ENCODE results near the gene GREM1. TPM values are rescaled to one million over a fixed set of nuclear protein-coding genes. Genes with fewer than 3 reads are reported as not detected.

The GREM1 gene
- total and polyA plus RNA-seq, 2 of the 4 experiments (the other 2 are of a cell fraction) = 848 to 852 TPM

DNA sequence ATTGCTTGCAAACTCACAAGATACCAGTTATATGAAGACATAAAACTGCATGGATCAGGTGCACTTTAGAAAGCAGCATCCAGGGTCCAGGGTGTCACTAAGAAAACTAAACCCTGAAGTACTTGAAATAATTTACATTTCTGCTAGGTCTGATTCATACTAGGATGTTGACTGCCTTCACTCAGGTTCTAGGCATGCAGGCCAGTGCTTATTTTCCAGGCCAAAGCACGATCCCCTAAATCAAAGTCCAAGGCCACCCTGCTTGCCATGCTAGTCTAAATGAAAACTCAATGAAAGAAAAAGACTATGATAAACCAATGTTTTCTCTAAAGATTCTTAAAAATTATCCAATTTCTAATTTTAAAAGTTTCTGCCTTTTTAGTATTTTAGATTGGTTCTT lies 49.4 kb downstream of the GREM1 start:
- Histone ChIP-seq H3K14ac (replicated peaks; ENCODE audit: low read depth, low read length) (peak overlapping the region; percentile 57; the same call in 1 of the 2 replicates), H3K9ac (ENCODE audit: low read depth, low read length) (no peak overlapping the region), H3K9me3 (ENCODE audit: control insufficient read depth, insufficient read depth, low read length) (no peaks in the 10 kb centered on the region), H4K20me1 (ENCODE audit: insufficient read depth, low read length) (no peaks in the 10 kb centered on the region), H2AFZ (replicated peaks; ENCODE audit: low read length, poor library complexity) (no peak overlapping the region), H3K4me3 (ENCODE audit: insufficient read depth, low read depth, low read length) (no peak overlapping the region), H2BK15ac (ENCODE audit: low read depth, low read length) (peak overlapping the region; percentile 15; the same call in 1 of the 3 replicates), H3K4ac (ENCODE audit: low read depth, low read length) (peak overlapping the region; percentile 72), H3K27me3 (ENCODE audit: control insufficient read depth, insufficient read depth, low read length) (no peaks in the 10 kb centered on the region), H2BK5ac (ENCODE audit: low read depth, low read length, poor library complexity, severe bottlenecking) (peak overlapping the region; percentile 54), H3K23ac (ENCODE audit: low read depth, low read length) (peak overlapping the region; percentile 35; the same call in 1 of the 2 replicates), H3K18ac (ENCODE audit: low read depth, low read length) (peak overlapping the region; percentile 11; the same call in 1 of the 2 replicates), H2AK9ac (replicated peaks; ENCODE audit: low read depth, low read length, poor library complexity) (no peak overlapping the region), H3K9me1 (ENCODE audit: insufficient read depth, low read length) (peaks cover 11% of the 10 kb centered on the region), H4K8ac (ENCODE audit: low read depth in 2 of 2, low read length in 2 of 2) (peak overlapping the region; percentile 43 to 44; a peak in 3 of 4 replicates), H3K56ac (ENCODE audit: extremely low read depth, insufficient read depth, low read length) (peak overlapping the region; percentile 43; the same call in 1 of the 2 replicates), H3K4me1 (ENCODE audit: control insufficient read depth, insufficient read depth, low read length) (peaks cover 9% of the 10 kb centered on the region; the same call in 1 of the 2 replicates), H3K27ac (ENCODE audit: insufficient read depth, low read length) (no peak overlapping the region), H3K36me3 (ENCODE audit: control insufficient read depth, insufficient read depth, low read length) (peaks cover 3% of the 10 kb centered on the region), H3K79me1 (ENCODE audit: low read depth in 1 of 2, low read length in 2 of 2) (peaks cover 38 to 67% of the 10 kb centered on the region in 2 experiments), H4K5ac (ENCODE audit: low read depth, low read length) (no peak overlapping the region; the same call in 1 of the 2 replicates), H3K4me2 (ENCODE audit: low read depth, low read length) (no peak overlapping the region), H4K91ac (ENCODE audit: insufficient read depth, low read depth, low read length) (peak overlapping the region; percentile 54; the same call in 1 of the 2 replicates), H2BK20ac (ENCODE audit: low read depth, low read length) (peak overlapping the region; percentile 56; the same call in 1 of the 2 replicates), H2AK5ac (ENCODE audit: low read depth, low read length) (peak overlapping the region; percentile 74; the same call in 1 of the 2 replicates), H2BK120ac (ENCODE audit: low read depth, low read length) (peak overlapping the region; percentile 55; the same call in 1 of the 2 replicates)
- POLR2A ChIA-PET (ENCODE audit: unreplicated experiment) = no interaction called here
- intact Hi-C loops (cut with micrococcal nuclease) (no loop called here), dilution Hi-C loops (cut with HindIII; ENCODE audit: low sequenced_read_pairs, unreplicated experiment) (no loop called here), in situ Hi-C loops (cut with MboI; ENCODE audit: low sequenced_read_pairs) (no loop called here)
- no TSS peak for BruUV-seq (replicated peaks)
- peak; percentile 27; the same call in 1 of the 2 replicates for ATAC-seq (ENCODE audit: low read depth)
- peak; percentile 33 for DNase-seq
- no CpG with 5 or more reads among the region's 1 CpG for WGBS, 2 experiments (ENCODE audit: extremely low coverage in 2 of 2, insufficient read length in 1 of 2)
- CTCF ChIA-PET = no interaction called here
- TF ChIP-seq BHLHE40 (IDR thresholded peaks at IDR 0.05; ENCODE audit: low read depth, low read length) (no peak), RFX5 (IDR thresholded peaks at IDR 0.05; ENCODE audit: low read depth, low read length) (no peak), RCOR1 (IDR thresholded peaks at IDR 0.05; ENCODE audit: insufficient replicate concordance, low read length) (no peak), RAD21 (IDR thresholded peaks at IDR 0.05; ENCODE audit: low read length) (no peak), SMC3 (IDR thresholded peaks at IDR 0.05; ENCODE audit: low read depth, low read length) (no peak), POLR2A (IDR thresholded peaks at IDR 0.05; ENCODE audit: low read depth, low read length) (no peak), USF2 (IDR thresholded peaks at IDR 0.05; ENCODE audit: low read depth, low read length) (no peak), NFE2L2 (IDR thresholded peaks at IDR 0.05; ENCODE audit: low read depth, low read length) (no peak), MAZ (IDR thresholded peaks at IDR 0.05; ENCODE audit: borderline replicate concordance, low read depth, low read length) (no peak), CHD1 (IDR thresholded peaks at IDR 0.05; ENCODE audit: low read depth, low read length) (no peak), MXI1 (IDR thresholded peaks at IDR 0.05; ENCODE audit: borderline replicate concordance, low read depth, low read length) (no peak), CTCF (conservative IDR thresholded peaks at IDR 0.05; ENCODE audit: low read depth, low read length) (no peak), FOS (IDR thresholded peaks at IDR 0.05; ENCODE audit: low read depth, low read length) (no peak), CEBPB (IDR thresholded peaks at IDR 0.05; ENCODE audit: low read depth, low read length) (no peak), MAFK (IDR thresholded peaks at IDR 0.05; ENCODE audit: low read depth, low read length) (no peak)
- TF ChIP-seq, protein P1, sequence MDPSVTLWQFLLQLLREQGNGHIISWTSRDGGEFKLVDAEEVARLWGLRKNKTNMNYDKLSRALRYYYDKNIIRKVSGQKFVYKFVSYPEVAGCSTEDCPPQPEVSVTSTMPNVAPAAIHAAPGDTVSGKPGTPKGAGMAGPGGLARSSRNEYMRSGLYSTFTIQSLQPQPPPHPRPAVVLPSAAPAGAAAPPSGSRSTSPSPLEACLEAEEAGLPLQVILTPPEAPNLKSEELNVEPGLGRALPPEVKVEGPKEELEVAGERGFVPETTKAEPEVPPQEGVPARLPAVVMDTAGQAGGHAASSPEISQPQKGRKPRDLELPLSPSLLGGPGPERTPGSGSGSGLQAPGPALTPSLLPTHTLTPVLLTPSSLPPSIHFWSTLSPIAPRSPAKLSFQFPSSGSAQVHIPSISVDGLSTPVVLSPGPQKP (IDR thresholded peaks at IDR 0.05; ENCODE audit: borderline replicate concordance, low read depth, low read length) = no peak
